Mesenchymal stem cell (in vitro differentiated cells and primary cell): ENCODE results near the gene HSD11B1.

Source experiments
- DNase-seq: peaks from one replicate; pipeline ENCODE4 v3.0.0-alpha.2; 2013
- H2AFZ ChIP-seq: one replicate; pipeline ENCODE4 v1.6.1; 2013; ENCODE audit warnings: low read depth, mild to moderate bottlenecking, control low read depth, inconsistent platforms, low read length, moderate library complexity
- H2AK5ac ChIP-seq: 2 replicates; pipeline ENCODE4 v1.6.1; 2013; ENCODE audit warnings: low read length, moderate library complexity, mild to moderate bottlenecking, inconsistent platforms; ENCODE audit not compliant: severe bottlenecking
- H2BK120ac ChIP-seq: one replicate; pipeline ENCODE4 v1.6.1; 2013; ENCODE audit warnings: low read depth, mild to moderate bottlenecking, inconsistent platforms, low read length, moderate library complexity
- H2BK12ac ChIP-seq, 2 experiments: one replicate each; pipeline ENCODE4 v1.6.1; 2013; ENCODE audit warnings: inconsistent platforms in 2 of 2, low read length in 2 of 2, mild to moderate bottlenecking in 2 of 2, moderate library complexity in 2 of 2, control low read depth in 1 of 2
- H2BK15ac ChIP-seq: one replicate; pipeline ENCODE4 v1.6.1; 2013; ENCODE audit warnings: mild to moderate bottlenecking, low read depth, inconsistent platforms; ENCODE audit not compliant: poor library complexity, severe bottlenecking
- H2BK5ac ChIP-seq: 2 replicates; pipeline ENCODE4 v1.6.1; 2013; ENCODE audit warnings: low read depth, mild to moderate bottlenecking, low read length, control low read depth, inconsistent platforms; ENCODE audit not compliant: poor library complexity, severe bottlenecking
- H3K14ac ChIP-seq, 2 experiments: one replicate each; pipeline ENCODE4 v1.6.1; 2013; ENCODE audit warnings: inconsistent platforms in 2 of 2, low read length in 2 of 2, control low read depth in 1 of 2, mild to moderate bottlenecking in 1 of 2, moderate library complexity in 1 of 2
- H3K18ac ChIP-seq, 2 experiments: one replicate each; pipeline ENCODE4 v1.6.1; 2013; ENCODE audit warnings: inconsistent platforms in 2 of 2, low read length in 2 of 2, control low read depth in 1 of 2, low read depth in 1 of 2, mild to moderate bottlenecking in 1 of 2
- H3K23ac ChIP-seq, 2 experiments: one replicate each; pipeline ENCODE4 v1.6.1; 2013; ENCODE audit warnings: inconsistent platforms in 2 of 2, low read length in 2 of 2, mild to moderate bottlenecking in 2 of 2, moderate library complexity in 2 of 2, control low read depth in 1 of 2
- H3K27ac ChIP-seq: 2 replicates; pipeline ENCODE4 v1.5.1; 2013; ENCODE audit warnings: mild to moderate bottlenecking, moderate library complexity, low read length, control low read depth, inconsistent platforms; ENCODE audit not compliant: poor library complexity, severe bottlenecking
- H3K27me3 ChIP-seq, 2 experiments: 2 replicates each; pipeline versions ENCODE4 v1.6.1 to v1.7.0; 2013; ENCODE audit warnings: low read length in 2 of 2, mild to moderate bottlenecking in 2 of 2, moderate library complexity in 2 of 2, control low read depth in 1 of 2, inconsistent platforms in 1 of 2; ENCODE audit not compliant: control insufficient read depth in 1 of 2, insufficient read depth in 1 of 2
- H3K36me3 ChIP-seq, 2 experiments: 2 replicates each; pipeline versions ENCODE4 v1.6.1 to v1.7.0; 2013; ENCODE audit warnings: low read length in 2 of 2, control low read depth in 1 of 2, inconsistent platforms in 1 of 2, low read depth in 1 of 2, mild to moderate bottlenecking in 1 of 2; ENCODE audit not compliant: insufficient read depth in 2 of 2, control insufficient read depth in 1 of 2
- H3K4ac ChIP-seq, 2 experiments: one replicate each; pipeline ENCODE4 v1.6.1; 2013; ENCODE audit warnings: inconsistent platforms in 2 of 2, low read length in 2 of 2, mild to moderate bottlenecking in 2 of 2, moderate library complexity in 2 of 2, control low read depth in 1 of 2, low read depth in 1 of 2
- H3K4me1 ChIP-seq: 2 replicates; pipeline ENCODE4 v1.6.1; 2013; ENCODE audit warnings: low read depth, low read length, control low read depth; ENCODE audit not compliant: control insufficient read depth, insufficient read depth
- H3K4me2 ChIP-seq: 2 replicates; pipeline ENCODE4 v1.6.1; 2013; ENCODE audit warnings: low read length, mild to moderate bottlenecking, inconsistent platforms; ENCODE audit not compliant: poor library complexity, severe bottlenecking
- H3K4me3 ChIP-seq, 2 experiments: 2 replicates each; pipeline versions ENCODE4 v1.5.1 to v1.7.0; 2013; ENCODE audit warnings: low read length in 2 of 2, mild to moderate bottlenecking in 2 of 2, control low read depth in 1 of 2, low read depth in 1 of 2; ENCODE audit not compliant: insufficient read depth in 1 of 2
- H3K79me1 ChIP-seq: replicated peaks from 2 replicates; pipeline ENCODE4 v1.6.1; 2013; ENCODE audit warnings: mild to moderate bottlenecking, control low read depth, low read length, inconsistent platforms; ENCODE audit not compliant: poor library complexity, severe bottlenecking
- H3K9ac ChIP-seq: 2 replicates; pipeline ENCODE4 v1.7.0; 2013; ENCODE audit warnings: mild to moderate bottlenecking, low read length, moderate library complexity
- H3K9me3 ChIP-seq: 2 replicates; pipeline ENCODE4 v1.7.0; 2013; ENCODE audit warnings: mild to moderate bottlenecking, low read length; ENCODE audit not compliant: control insufficient read depth
- H4K8ac ChIP-seq: one replicate; pipeline ENCODE4 v1.6.1; 2013; ENCODE audit warnings: inconsistent platforms, mild to moderate bottlenecking, low read length, moderate library complexity
- H4K91ac ChIP-seq: one replicate; pipeline ENCODE4 v1.6.1; 2013; ENCODE audit warnings: mild to moderate bottlenecking, low read length, inconsistent platforms
- WGBS: methylation state at CpG from one replicate; pipeline ENCODE4 v1.1.7; 2013; ENCODE audit warnings: mixed read lengths; 5-methylcytosine and 5-hydroxymethylcytosine counted together

HSD11B1 gene

DNA sequence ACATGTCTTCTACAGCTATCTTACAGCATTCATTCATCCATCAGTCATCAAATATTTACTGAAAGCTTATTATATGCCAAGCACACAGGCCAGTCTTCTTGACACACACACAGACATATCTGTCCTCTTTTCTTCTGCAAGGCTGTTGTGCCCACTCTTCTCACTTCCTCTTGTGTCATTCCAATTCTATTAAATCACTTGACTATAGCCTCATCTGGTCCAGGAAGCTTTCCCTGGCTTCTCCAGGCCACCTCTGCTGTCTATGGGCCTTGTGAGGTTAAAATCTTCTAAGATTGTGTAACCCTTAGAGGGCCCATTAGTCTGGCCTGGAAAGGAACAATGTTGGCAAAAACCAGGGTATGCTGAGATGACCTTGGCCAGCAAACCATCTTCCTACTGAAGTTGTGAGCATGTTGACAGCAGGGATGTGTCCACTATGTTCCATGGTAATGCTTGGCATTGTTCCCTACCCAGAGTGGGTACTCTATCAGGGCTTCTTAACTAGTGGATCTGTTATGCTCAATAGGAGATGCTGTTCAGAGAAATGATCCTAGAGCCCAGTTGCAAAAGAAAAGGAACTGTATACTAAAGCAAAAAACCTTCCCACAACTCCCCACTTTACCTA lies 56.5 kb downstream of the HSD11B1 start:
- Histone ChIP-seq H3K23ac (no peak overlapping the region), H3K9me3 (no peaks in the 10 kb centered on the region), H3K4me2 (no peak overlapping the region), H3K18ac (no peak overlapping the region), H3K27ac (no peak overlapping the region), H3K36me3 (no peaks in the 10 kb centered on the region), H3K79me1 (no peaks in the 10 kb centered on the region), H3K4ac (no peak overlapping the region), H3K4me1 (no peaks in the 10 kb centered on the region), H3K9ac (no peak overlapping the region), H3K27me3 (peaks cover 17% of the 10 kb centered on the region in 2 experiments), H3K4me3 (no peak overlapping the region), H3K14ac (no peak overlapping the region), H2AK5ac (no peak overlapping the region), H2BK120ac (no peak overlapping the region), H2AFZ (no peak overlapping the region), H4K91ac (no peak overlapping the region), H2BK5ac (no peak overlapping the region), H2BK15ac (no peak overlapping the region), H4K8ac (no peak overlapping the region), H2BK12ac (no peak overlapping the region)
- DNase-seq = no peak

DNA sequence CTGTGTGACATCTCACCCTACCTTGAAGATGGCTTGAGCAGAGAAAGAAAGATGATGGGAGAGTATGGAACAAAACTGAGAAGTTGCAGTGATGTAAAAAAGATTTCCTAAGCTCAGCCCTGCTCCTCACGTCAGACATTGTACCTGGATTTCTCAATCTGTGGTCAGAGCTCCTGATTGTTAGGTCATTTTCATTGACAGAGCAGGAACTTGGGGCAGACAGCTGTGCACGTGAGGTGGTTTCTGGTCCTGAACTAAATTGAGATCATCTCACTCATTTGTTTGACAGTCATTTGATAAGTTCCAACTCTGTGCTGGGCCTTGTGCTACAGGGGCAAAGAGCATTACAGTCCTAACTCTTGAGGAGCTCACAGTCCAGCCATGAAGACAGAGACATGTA lies 61.4 kb downstream of the HSD11B1 start:
- H2BK15ac ChIP-seq = no peak overlapping the region
- H3K79me1 ChIP-seq = no peaks in the 10 kb centered on the region
- 83% methylated on average over 2 of the region's 2 CpGs for WGBS
- no peak overlapping the region for H2AFZ ChIP-seq
- no peak overlapping the region for H4K91ac ChIP-seq
- no peak for DNase-seq
- H3K9me3 ChIP-seq = no peaks in the 10 kb centered on the region
- no peak overlapping the region for H3K23ac ChIP-seq
- no peak overlapping the region for H4K8ac ChIP-seq
- H3K27me3 ChIP-seq = no peaks in the 10 kb centered on the region
- H2BK12ac ChIP-seq = no peak overlapping the region
- H3K4me1 ChIP-seq = peaks cover 6% of the 10 kb centered on the region
- no peak overlapping the region for H3K4me3 ChIP-seq
- H2BK120ac ChIP-seq = no peak overlapping the region
- H3K27ac ChIP-seq = no peak overlapping the region
- H3K4ac ChIP-seq = no peak overlapping the region
- no peak overlapping the region for H2BK5ac ChIP-seq
- no peak overlapping the region for H3K18ac ChIP-seq
- H2AK5ac ChIP-seq = no peak overlapping the region
- no peak overlapping the region for H3K9ac ChIP-seq
- H3K4me2 ChIP-seq = no peak overlapping the region
- no peak overlapping the region for H3K14ac ChIP-seq
- H3K36me3 ChIP-seq = peaks cover 0 to 2% of the 10 kb centered on the region in 2 experiments

DNA sequence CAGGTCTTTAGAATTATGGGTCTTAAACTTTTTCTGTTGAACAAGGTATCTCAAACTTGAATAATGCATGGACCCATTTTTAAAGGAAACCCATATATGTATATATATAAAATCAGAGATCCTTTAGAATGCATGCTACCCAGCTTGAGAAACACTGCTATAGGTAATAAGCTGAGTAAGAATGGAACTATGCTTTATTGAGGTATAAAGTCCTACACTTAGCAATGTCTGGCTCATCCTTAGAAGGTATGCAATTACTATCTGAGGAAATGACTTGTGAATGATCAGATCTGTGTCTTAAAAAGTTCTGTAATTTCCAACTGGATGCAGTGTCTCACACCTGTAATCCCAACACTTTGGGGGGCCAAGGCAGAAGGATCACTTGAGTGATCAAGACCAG lies 62.5 kb downstream of the HSD11B1 start:
- Histone ChIP-seq H4K91ac (no peak overlapping the region), H3K14ac (no peak overlapping the region), H3K18ac (no peak overlapping the region), H3K4me1 (peaks cover 10% of the 10 kb centered on the region), H2AFZ (no peak overlapping the region), H3K27me3 (no peaks in the 10 kb centered on the region), H3K36me3 (peaks cover 0 to 6% of the 10 kb centered on the region in 2 experiments), H2BK15ac (no peak overlapping the region), H3K4me3 (no peak overlapping the region), H3K27ac (no peak overlapping the region), H2BK120ac (no peak overlapping the region), H4K8ac (no peak overlapping the region), H2AK5ac (no peak overlapping the region), H3K9me3 (no peaks in the 10 kb centered on the region), H2BK12ac (no peak overlapping the region), H3K79me1 (no peaks in the 10 kb centered on the region), H2BK5ac (no peak overlapping the region), H3K23ac (no peak overlapping the region), H3K4ac (no peak overlapping the region), H3K4me2 (no peak overlapping the region), H3K9ac (no peak overlapping the region)
- DNase-seq = no peak

DNA sequence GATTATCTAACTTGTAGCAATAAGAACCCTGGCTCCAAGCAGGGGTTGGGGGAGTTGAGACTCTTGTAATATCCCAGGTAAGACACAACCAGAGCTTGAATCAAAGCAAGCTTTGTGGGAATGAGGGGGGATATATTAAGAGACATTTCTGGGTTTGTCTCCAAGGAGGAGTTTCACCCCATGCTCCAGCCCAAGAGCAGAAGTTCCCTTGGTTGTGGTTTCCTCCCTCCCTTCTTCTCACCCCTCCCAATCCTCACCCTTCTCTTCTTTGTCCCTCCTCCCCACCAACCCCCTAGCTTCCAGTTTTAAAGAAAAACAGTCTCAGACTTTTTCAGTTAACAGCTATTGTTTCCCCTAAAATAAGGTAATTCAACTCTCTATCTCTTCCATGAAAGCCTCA lies 63.1 kb downstream of the HSD11B1 start:
- H3K23ac ChIP-seq = no peak overlapping the region
- H3K36me3 ChIP-seq = peaks cover 0 to 6% of the 10 kb centered on the region in 2 experiments
- no peak overlapping the region for H3K14ac ChIP-seq
- no peak overlapping the region for H3K27ac ChIP-seq
- H3K9me3 ChIP-seq = no peaks in the 10 kb centered on the region
- H3K4me2 ChIP-seq = no peak overlapping the region
- H2AFZ ChIP-seq = no peak overlapping the region
- no peak overlapping the region for H2BK12ac ChIP-seq
- no peak overlapping the region for H2BK15ac ChIP-seq
- no peak overlapping the region for H3K18ac ChIP-seq
- no peak overlapping the region for H2AK5ac ChIP-seq
- no peak overlapping the region for H4K8ac ChIP-seq
- H3K4me1 ChIP-seq = peaks cover 10% of the 10 kb centered on the region
- no peak for DNase-seq
- H3K4ac ChIP-seq = no peak overlapping the region
- no peak overlapping the region for H2BK5ac ChIP-seq
- no peaks in the 10 kb centered on the region for H3K27me3 ChIP-seq
- no peak overlapping the region for H3K4me3 ChIP-seq
- H3K79me1 ChIP-seq = no peaks in the 10 kb centered on the region
- H3K9ac ChIP-seq = no peak overlapping the region
- H2BK120ac ChIP-seq = no peak overlapping the region
- H4K91ac ChIP-seq = no peak overlapping the region
